Naive B cell (primary cell): ENCODE data around the gene MACO1. TPM values are rescaled to one million over a fixed set of nuclear protein-coding genes. Genes with fewer than 3 reads are reported as not detected.
"Not testable (repeated sequence)": the region's sequence is repeated elsewhere in the genome, so short reads cannot be mapped to it uniquely, and the experiment has no call there.

Source experiments
- ATAC-seq, 2 donors: fragments of 150-1000 bp; cut with Tn5 transposase; 2 replicates each; pipeline ENCODE4 v1.10.0; 2021; ENCODE audit warnings: low read depth in 2 of 2, mild to moderate bottlenecking in 2 of 2, moderate library complexity in 2 of 2
- DNase-seq: peaks from one replicate; pipeline ENCODE4 v3.0.0; 2022
- H3K27ac Mint-ChIP-seq, 6 donors: one replicate each; pipeline ENCODE4 v1.8.0; 2020 to 2022; ENCODE audit warnings: mild to moderate bottlenecking in 6 of 6, mixed read lengths in 6 of 6, moderate library complexity in 5 of 6, inconsistent platforms in 2 of 6
- H3K27me3 Mint-ChIP-seq, 3 donors: one replicate each; pipeline ENCODE4 v1.8.0; 2021 to 2022; ENCODE audit warnings: mixed read lengths in 3 of 3, mild to moderate bottlenecking in 1 of 3
- H3K36me3 Mint-ChIP-seq, 2 donors: one replicate each; pipeline ENCODE4 v1.8.0; 2020 to 2022; ENCODE audit warnings: mixed read lengths in 2 of 2, inconsistent platforms in 1 of 2, mild to moderate bottlenecking in 1 of 2
- H3K4me1 Mint-ChIP-seq, 3 donors: one replicate each; pipeline ENCODE4 v1.8.0; 2020 to 2022; ENCODE audit warnings: mixed read lengths in 3 of 3, inconsistent platforms in 1 of 3, mild to moderate bottlenecking in 1 of 3, moderate library complexity in 1 of 3
- H3K4me3 Mint-ChIP-seq, 8 donors: one replicate each; pipeline ENCODE4 v1.8.0; 2020 to 2022; ENCODE audit warnings: mild to moderate bottlenecking in 8 of 8, mixed read lengths in 8 of 8, moderate library complexity in 8 of 8, inconsistent platforms in 2 of 8
- H3K9me3 Mint-ChIP-seq, 7 donors: one replicate each; pipeline ENCODE4 v1.8.0; 2020 to 2022; ENCODE audit warnings: mixed read lengths in 7 of 7, mild to moderate bottlenecking in 5 of 7, inconsistent platforms in 2 of 7, moderate library complexity in 1 of 7
- polyA plus RNA-seq, 6 donors: library from polyadenylated mRNA; unstranded; fragments of 300-500 nt; fragmentation: Illumina TruSeq; gene quantifications; one replicate each; pipeline ENCODE4 v1.2.3, GENCODE V29; 2021; ENCODE audit warnings: low read depth in 6 of 6

MACO1 gene, protein sequence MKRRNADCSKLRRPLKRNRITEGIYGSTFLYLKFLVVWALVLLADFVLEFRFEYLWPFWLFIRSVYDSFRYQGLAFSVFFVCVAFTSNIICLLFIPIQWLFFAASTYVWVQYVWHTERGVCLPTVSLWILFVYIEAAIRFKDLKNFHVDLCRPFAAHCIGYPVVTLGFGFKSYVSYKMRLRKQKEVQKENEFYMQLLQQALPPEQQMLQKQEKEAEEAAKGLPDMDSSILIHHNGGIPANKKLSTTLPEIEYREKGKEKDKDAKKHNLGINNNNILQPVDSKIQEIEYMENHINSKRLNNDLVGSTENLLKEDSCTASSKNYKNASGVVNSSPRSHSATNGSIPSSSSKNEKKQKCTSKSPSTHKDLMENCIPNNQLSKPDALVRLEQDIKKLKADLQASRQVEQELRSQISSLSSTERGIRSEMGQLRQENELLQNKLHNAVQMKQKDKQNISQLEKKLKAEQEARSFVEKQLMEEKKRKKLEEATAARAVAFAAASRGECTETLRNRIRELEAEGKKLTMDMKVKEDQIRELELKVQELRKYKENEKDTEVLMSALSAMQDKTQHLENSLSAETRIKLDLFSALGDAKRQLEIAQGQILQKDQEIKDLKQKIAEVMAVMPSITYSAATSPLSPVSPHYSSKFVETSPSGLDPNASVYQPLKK
- 1 to 10 TPM; 2.7 to 9.9 (median 7.2) TPM for polyA plus RNA-seq

DNA sequence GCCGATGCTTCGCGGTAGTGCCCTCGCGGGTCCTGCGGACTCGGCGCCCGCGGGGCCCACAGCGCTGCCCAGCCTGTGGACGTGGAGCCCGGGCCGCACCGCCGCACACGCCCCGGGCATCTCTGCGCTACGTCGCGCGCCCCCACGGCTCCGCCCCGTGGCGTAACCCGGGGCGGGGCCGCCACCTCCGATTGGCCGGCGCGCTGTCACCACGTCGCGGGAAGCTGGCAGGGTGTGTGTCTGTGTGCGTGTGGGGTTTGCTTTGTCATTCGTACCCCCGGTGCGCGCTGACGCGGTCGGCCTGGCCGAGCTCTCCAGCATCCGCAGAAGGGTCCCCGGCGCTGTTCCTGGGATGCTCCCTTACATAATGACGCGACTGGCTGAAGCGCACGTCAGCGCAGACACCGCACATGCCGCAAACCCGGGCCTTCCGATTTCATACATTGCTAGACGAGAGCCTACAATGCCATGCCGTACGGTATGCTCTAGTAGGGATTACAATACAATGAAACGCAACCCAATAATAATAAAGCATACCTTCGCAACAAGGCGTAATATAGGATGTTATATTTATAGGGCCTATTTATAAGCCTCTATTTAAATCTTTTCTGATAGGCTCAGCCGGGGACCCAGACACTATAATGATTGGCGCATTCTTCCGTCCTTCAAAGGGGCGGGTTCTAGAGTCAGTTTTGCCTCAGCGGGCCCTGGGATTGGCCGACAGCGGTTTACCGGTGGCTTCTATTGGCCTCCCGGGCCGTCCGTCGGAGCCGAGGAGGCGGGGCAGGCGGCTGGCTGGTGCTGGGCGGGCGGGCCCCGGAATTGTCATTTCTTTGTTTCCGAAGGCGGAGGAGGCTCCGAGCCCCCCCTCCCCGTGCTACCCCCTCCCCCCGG lies at the start of gene MACO1:
MACO1 (plus strand) TSS at position 825 of the 894 bp plus-strand sequence. CDS start 202 bp downstream, outside the sequence.
- DNase-seq, result peak; percentile 97
- Mint-ChIP-seq H3K27me3 (peaks cover 0 to 3% (median 0%) of the 10 kb centered on the region in 3 donors), H3K4me1 (peaks cover 17 to 43% (median 34%) of the 10 kb centered on the region in 3 donors), H3K36me3 (no peaks in the 10 kb centered on the region), H3K9me3 (no peaks in the 10 kb centered on the region), H3K27ac (peak within 1 kb of the TSS; percentile 98 to 99 (median 98)), H3K4me3 (peak within 1 kb of the TSS; percentile 96 to 99 (median 98))
- peak; percentile 81 to 84 for ATAC-seq

DNA sequence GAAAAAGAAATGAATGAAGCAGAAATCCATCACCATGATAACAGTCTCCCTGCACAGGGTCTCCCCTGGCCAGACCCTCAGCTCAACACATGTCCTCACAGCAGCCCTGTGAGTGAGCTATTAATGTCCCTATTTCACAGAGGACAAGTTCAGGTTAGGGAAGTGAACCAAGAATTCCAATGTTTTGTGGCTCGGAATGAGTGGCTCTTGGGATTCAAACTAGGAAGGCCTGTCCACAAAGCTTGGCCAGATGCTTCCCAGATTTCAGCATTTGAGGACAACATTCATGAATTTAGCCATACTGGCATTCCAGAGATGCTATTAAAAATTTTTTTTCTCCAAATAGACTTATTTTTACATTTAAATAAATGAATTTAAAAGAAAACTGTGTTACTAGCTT lies 48.2 kb upstream of the MACO1 start:
- not testable (repeated sequence) for H3K27me3 Mint-ChIP-seq, ATAC-seq, H3K4me1 Mint-ChIP-seq, H3K9me3 Mint-ChIP-seq, H3K27ac Mint-ChIP-seq, H3K36me3 Mint-ChIP-seq, H3K4me3 Mint-ChIP-seq, DNase-seq

DNA sequence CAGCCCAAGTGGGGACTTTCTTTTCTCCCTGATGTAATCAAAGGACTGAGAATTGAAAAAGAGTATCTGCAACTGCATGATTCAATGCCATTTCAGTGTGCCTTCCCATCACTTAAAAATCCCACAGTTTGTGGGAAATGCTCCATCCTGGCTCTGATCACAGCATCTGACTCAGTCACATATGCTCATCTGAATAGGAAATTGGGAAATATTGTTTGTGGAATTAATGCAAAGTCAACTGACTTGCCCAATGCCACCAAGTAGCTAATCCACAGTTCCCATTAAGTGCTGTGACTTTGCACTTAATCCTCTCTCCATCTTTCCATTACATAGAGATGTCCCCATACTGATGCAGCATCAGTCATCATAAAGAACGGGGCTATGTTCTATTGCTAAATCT lies 47.6 kb upstream of the MACO1 start:
- not testable (repeated sequence) for DNase-seq, H3K4me1 Mint-ChIP-seq, ATAC-seq

DNA sequence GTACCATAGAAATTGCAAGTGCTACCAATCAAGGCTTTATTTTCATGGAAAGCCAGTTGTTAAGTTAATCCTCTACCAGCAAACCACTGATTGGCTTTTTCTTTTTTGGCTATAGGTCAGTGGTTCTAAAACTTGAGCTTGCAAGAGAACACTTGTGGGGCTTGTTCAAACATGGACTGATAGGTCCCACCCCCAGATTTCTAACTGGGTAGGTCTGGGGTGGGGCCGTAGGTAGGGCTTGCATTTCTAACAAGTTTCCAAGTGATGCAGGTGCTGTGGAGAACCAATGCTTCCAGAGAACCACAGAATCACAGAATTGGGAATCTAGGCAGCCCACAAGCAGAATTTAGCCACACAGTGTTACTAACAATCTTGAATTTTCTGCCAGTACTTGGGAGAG lies 46.8 kb upstream of the MACO1 start:
- not testable (repeated sequence) for H3K4me1 Mint-ChIP-seq, DNase-seq, ATAC-seq, H3K27me3 Mint-ChIP-seq, H3K9me3 Mint-ChIP-seq, H3K4me3 Mint-ChIP-seq, H3K27ac Mint-ChIP-seq, H3K36me3 Mint-ChIP-seq

More for the DNA sequence above, 47.6 kb upstream of the MACO1 start:
- H3K4me3 Mint-ChIP-seq, H3K27me3 Mint-ChIP-seq, H3K27ac Mint-ChIP-seq, H3K36me3 Mint-ChIP-seq, H3K9me3 Mint-ChIP-seq: not testable (repeated sequence)

DNA sequence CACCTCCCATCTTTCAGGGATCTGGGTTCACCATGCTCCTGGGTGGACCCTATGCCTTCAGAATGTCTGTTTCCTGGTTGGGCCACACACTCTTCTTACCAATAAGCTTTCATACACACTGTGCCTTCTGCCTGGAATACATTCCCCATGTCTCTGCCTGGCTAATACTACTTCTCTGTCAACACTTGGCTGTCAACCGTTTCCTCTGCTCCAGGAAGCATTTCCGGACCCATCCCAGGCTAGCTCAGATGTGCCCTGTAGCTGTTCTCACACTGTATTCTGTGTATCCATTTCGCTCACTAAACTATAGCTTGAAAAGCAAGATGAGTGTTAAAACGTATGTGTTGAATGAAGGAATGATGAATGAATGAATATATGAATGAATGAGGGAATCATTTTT lies 43.6 kb upstream of the MACO1 start:
- ATAC-seq, H3K27me3 Mint-ChIP-seq, H3K36me3 Mint-ChIP-seq, H3K9me3 Mint-ChIP-seq, H3K4me3 Mint-ChIP-seq, DNase-seq, H3K27ac Mint-ChIP-seq, H3K4me1 Mint-ChIP-seq: not testable (repeated sequence)

DNA sequence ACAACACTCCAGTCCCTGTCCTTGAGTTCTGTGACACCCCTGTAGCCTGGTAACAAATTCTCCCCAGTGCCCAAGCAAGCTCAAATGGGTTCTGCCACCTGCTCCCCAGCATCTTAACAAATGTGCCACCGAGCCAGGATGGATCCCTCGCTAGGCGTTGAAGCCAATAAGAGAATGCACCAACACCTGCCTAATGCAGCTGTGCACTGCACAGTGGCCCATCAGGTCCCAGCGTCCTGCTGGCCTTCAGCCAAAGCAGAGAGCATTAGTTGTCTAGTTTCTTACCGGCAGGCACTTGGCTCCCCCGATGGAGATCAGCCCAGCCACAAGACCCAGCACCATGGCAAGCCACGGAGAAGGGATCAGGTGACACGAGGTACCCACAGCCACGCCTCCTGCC lies 42.0 kb upstream of the MACO1 start:
- peak overlapping the region in 1 of 6 donors; percentile 58 for H3K27ac Mint-ChIP-seq
- not testable (repeated sequence) for H3K9me3 Mint-ChIP-seq, H3K27me3 Mint-ChIP-seq, H3K4me1 Mint-ChIP-seq, H3K4me3 Mint-ChIP-seq, ATAC-seq, DNase-seq, H3K36me3 Mint-ChIP-seq

DNA sequence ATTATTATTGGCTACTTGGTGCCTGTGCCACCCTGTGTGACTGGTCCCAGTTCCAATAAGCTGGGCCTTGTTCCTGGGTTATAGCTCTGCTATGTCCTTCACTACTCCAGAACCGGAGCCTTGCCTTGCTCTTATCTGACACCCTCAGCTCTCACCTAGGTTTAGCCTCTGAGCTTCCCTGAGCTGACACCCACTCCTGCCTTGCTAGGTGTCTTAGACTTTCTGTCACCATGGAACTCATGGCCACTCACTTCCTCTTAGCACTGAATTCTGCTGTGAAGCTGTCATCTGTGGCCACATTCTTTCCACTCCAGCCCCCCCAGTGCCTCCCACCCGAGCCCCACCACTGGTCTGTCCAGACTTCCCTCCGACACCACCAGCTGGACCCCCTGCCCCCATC lies 41.0 kb upstream of the MACO1 start:
- H3K27ac Mint-ChIP-seq, result peak overlapping the region in 2 of 6 donors; percentile 61 to 86
- H3K27me3 Mint-ChIP-seq, H3K36me3 Mint-ChIP-seq, ATAC-seq, DNase-seq, H3K4me3 Mint-ChIP-seq, H3K4me1 Mint-ChIP-seq, H3K9me3 Mint-ChIP-seq: not testable (repeated sequence)

DNA sequence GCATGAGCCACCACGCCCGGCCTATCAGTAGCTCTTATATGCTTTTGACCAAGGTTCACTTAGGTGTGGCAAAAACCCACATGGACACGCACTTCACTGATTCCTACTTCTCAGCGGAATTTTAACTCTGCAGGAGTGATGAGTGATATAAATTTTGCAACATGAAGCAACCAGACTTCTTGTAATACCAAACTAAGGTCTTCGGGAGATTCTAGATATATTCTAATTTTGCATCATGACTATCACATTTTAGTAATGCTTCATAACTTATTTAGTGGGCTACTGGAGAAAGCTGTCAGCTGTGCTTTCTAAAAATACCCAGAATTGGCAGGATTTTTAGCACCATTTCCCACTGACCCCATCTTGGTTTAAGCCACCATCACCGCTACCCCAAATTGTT lies 37.9 kb upstream of the MACO1 start:
- H3K36me3 Mint-ChIP-seq, result no peaks in the 10 kb centered on the region
- no peak overlapping the region for H3K4me3 Mint-ChIP-seq
- no peak overlapping the region for H3K27ac Mint-ChIP-seq
- H3K27me3 Mint-ChIP-seq, result no peaks in the 10 kb centered on the region
- DNase-seq (no peak), ATAC-seq (no peak)
- H3K9me3 Mint-ChIP-seq, result no peaks in the 10 kb centered on the region
- H3K4me1 Mint-ChIP-seq, result peaks cover 0 to 6% (median 2%) of the 10 kb centered on the region in 3 donors

DNA sequence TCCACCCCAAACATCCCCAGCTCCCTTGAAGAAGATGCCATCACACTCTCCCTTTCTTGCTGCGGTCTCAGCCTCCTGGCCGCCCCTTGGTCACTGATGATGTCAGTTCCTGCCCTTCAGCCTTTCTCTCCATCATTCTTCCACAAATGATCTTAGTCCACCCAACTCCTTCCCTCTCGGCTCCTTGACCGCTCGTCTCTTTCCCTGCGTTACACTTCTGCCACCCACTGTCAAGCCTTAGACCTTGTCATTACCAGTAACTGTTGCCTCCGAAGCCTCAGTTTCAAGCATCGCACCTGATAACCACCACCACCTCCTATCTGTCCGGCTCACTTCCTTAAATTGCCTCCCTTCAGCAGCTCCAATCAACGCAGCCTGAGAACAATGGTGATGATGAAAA lies 33.1 kb upstream of the MACO1 start:
- peak overlapping the region in 2 of 6 donors; percentile 47 to 69 for H3K27ac Mint-ChIP-seq
- H3K4me3 Mint-ChIP-seq, result peak overlapping the region in 1 of 8 donors; percentile 24
- not testable (repeated sequence) for H3K36me3 Mint-ChIP-seq, H3K9me3 Mint-ChIP-seq, ATAC-seq, H3K4me1 Mint-ChIP-seq, DNase-seq, H3K27me3 Mint-ChIP-seq

DNA sequence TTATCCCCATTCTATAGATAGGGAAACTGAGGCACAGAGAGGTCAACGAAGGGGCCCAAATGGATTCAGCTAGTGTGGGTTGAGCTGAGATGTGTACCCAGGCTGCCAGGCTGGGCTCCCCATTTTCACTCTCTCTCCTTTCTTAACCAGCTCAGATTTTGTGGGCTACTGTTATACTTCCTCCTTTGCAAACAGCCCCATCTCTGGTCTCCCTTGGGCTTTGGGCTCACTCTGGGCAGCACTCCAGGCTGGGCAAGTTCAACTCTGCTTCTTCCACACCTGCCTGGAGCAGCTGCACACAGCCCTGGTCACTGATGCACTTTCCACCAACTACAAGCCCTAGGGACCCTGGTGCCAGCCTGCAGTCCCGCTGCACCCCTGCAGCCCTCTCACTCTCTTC lies 32.6 kb upstream of the MACO1 start:
- not testable (repeated sequence) for H3K27ac Mint-ChIP-seq, DNase-seq, H3K4me3 Mint-ChIP-seq, H3K9me3 Mint-ChIP-seq, H3K4me1 Mint-ChIP-seq, H3K36me3 Mint-ChIP-seq
- peaks cover 0 to 11% (median 8%) of the 10 kb centered on the region in 3 donors for H3K27me3 Mint-ChIP-seq
- ATAC-seq, result peak; percentile 41 to 76

DNA sequence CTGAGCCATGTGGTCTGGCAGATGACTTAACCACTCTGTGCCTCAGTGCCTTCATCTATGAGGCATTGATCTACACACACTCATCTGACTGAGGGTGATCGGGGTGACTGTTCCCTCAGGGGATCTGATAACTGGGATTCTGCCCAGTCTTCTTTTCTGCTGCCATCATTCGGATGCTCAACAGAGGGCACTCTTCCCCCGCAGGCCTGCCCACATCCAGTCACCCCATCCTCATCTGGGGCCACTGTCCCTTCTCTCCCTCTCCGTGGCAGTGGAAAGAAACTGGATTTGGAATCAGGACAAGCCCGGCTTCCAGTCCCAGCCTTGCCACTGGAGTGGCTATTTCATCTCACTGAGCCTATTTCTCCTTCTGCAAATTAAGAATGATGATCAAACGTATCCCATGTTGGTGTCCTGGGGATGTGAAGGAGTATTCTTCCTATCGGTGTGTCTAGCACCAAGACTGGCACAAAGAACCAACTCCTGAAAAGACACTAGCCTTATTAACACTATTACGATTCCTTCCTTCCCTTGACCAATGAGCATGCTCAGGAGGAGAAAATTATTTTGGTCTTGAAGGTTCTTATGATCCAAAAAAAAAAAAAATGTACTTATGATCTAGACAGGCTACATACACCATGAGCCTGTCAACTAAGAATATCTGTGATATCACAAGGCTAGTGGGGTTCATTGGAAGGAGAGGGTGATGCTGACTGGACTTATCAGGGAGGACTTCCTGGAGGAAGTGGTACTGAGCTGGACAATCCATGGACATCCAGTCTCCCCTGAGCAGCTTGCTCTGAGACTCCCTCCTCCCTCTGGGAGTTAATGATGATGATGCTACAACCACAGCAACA lies 27.5 kb upstream of the MACO1 start:
- not testable (repeated sequence) for DNase-seq, H3K4me1 Mint-ChIP-seq, H3K36me3 Mint-ChIP-seq, H3K27ac Mint-ChIP-seq, H3K9me3 Mint-ChIP-seq, H3K4me3 Mint-ChIP-seq
- peaks cover 0 to 14% (median 11%) of the 10 kb centered on the region in 3 donors for H3K27me3 Mint-ChIP-seq
- peak in 1 of 2 donors; percentile 57 for ATAC-seq

DNA sequence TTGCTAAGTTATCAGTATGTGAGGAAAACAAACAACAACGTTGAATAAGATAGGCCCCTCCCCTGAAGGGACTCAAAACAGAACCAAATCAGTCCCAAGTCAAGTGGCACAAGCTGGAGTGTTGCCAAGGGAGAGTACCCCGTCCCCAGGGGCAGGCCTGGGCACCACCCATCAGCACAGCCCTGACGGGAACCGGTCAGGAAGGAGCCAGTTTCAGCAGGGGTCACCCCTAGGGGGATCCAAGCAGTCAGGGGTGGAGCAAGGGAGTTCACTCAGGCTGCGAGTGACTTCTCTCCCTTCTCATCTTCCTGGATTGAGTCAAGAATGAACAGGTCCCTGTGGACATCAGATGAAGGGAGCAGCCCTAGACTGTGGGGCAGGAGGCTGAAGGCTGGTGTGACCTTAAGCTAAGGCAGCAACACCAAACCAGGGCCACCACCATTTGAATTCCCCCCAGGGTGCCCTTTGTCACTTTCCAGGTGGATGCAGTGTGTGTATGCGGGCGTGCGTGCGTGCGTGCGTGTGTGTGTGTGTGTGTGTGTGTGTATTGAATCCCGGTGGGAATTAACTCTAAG lies 24.9 kb upstream of the MACO1 start:
- DNase-seq, H3K4me3 Mint-ChIP-seq, H3K36me3 Mint-ChIP-seq, H3K9me3 Mint-ChIP-seq, H3K27ac Mint-ChIP-seq, H3K4me1 Mint-ChIP-seq: not testable (repeated sequence)
- ATAC-seq, result peak; percentile 72 to 77
- H3K27me3 Mint-ChIP-seq, result peaks cover 0 to 11% (median 11%) of the 10 kb centered on the region in 3 donors
